GM23338 (cell line): ENCODE data around the gene UFM1. TPM values are rescaled to one million over a fixed set of nuclear protein-coding genes. Genes with fewer than 3 reads are reported as not detected.

Experiments
- ATAC-seq: fragments of 200-7000 bp; cut with Tn5 transposase; 3 replicates; pipeline ENCODE4 v1.9.1; 2020
- DNase-seq: peaks from one replicate; pipeline ENCODE4 v3.0.0-alpha.2; 2015; ENCODE audit warnings: low spot score
- H2AFZ ChIP-seq: fragments of 200-600 bp; sonication (generic); 2 replicates; pipeline ENCODE4 v1.8.0; 2016; ENCODE audit warnings: antibody characterized with exemption, mild to moderate bottlenecking, moderate library complexity
- H3F3A ChIP-seq: fragments of 200-600 bp; sonication (generic); replicated peaks from 2 replicates; pipeline ENCODE4 v1.8.0; 2017; ENCODE audit warnings: antibody characterized with exemption, mixed run types, low read depth
- H3K27ac ChIP-seq: fragments of 200-600 bp; sonication (generic); 2 replicates; pipeline ENCODE4 v1.6.1; 2016; ENCODE audit warnings: low read depth
- H3K27me3 ChIP-seq: fragments of 200-600 bp; sonication (generic); 2 replicates; pipeline ENCODE4 v1.8.0; 2016; ENCODE audit warnings: mild to moderate bottlenecking, mixed run types, moderate library complexity; ENCODE audit not compliant: insufficient read depth
- H3K36me3 ChIP-seq: fragments of 200-600 bp; sonication (generic); 2 replicates; pipeline ENCODE4 v1.8.0; 2016; ENCODE audit warnings: mild to moderate bottlenecking; ENCODE audit not compliant: insufficient read depth
- H3K4me1 ChIP-seq: fragments of 200-600 bp; sonication (generic); 2 replicates; pipeline ENCODE4 v1.8.0; 2016; ENCODE audit warnings: mild to moderate bottlenecking, moderate library complexity; ENCODE audit not compliant: insufficient read depth
- H3K4me2 ChIP-seq: fragments of 200-600 bp; sonication (generic); 2 replicates; pipeline ENCODE4 v1.7.1; 2017; ENCODE audit warnings: mixed run types
- H3K4me3 ChIP-seq: fragments of 200-600 bp; sonication (generic); 2 replicates; pipeline ENCODE4 v1.6.1; 2016; ENCODE audit warnings: mixed run types
- H3K79me2 ChIP-seq: fragments of 200-600 bp; sonication (generic); replicated peaks from 2 replicates; pipeline ENCODE4 v1.8.0; 2017; ENCODE audit warnings: mild to moderate bottlenecking; ENCODE audit not compliant: insufficient read depth
- H3K9me2 ChIP-seq: fragments of 200-600 bp; sonication (generic); 2 replicates; pipeline ENCODE4 v1.8.0; 2017; ENCODE audit not compliant: insufficient read depth
- H4K20me1 ChIP-seq: fragments of 200-600 bp; sonication (generic); replicated peaks from 2 replicates; pipeline ENCODE4 v1.8.0; 2017; ENCODE audit warnings: mild to moderate bottlenecking; ENCODE audit not compliant: insufficient read depth
- H3K27ac Mint-ChIP-seq: 2 replicates; pipeline ENCODE4 v1.8.0; 2020; ENCODE audit warnings: inconsistent platforms, mild to moderate bottlenecking, moderate library complexity, mixed read lengths
- H3K27me3 Mint-ChIP-seq: 3 replicates; pipeline ENCODE4 v1.8.0; 2022; ENCODE audit warnings: low read depth, mild to moderate bottlenecking, moderate library complexity, mixed read lengths, inconsistent platforms; ENCODE audit not compliant: insufficient read depth, poor library complexity
- H3K36me3 Mint-ChIP-seq: 3 replicates; pipeline ENCODE4 v1.8.0; 2021; ENCODE audit warnings: low read depth, mild to moderate bottlenecking, inconsistent platforms, moderate library complexity, mixed read lengths
- H3K4me1 Mint-ChIP-seq: 3 replicates; pipeline ENCODE4 v1.8.0; 2020; ENCODE audit warnings: mild to moderate bottlenecking, inconsistent platforms, mixed read lengths
- H3K4me3 Mint-ChIP-seq: 3 replicates; pipeline ENCODE4 v1.8.0; 2021; ENCODE audit warnings: moderate library complexity, mild to moderate bottlenecking, inconsistent platforms, mixed read lengths
- H3K9me3 Mint-ChIP-seq: 3 replicates; pipeline ENCODE4 v1.8.0; 2020; ENCODE audit warnings: moderate library complexity, mild to moderate bottlenecking, inconsistent platforms, mixed read lengths
- CREB1 ChIP-seq: fragments of 250-450 bp; sonication (Bioruptor Pico); IDR thresholded peaks from 2 replicates; pipeline ENCODE4 v1.5.0; 2020; ENCODE audit warnings: low read depth, mild to moderate bottlenecking, moderate library complexity
- ETS1 ChIP-seq: IDR thresholded peaks from 2 replicates; pipeline ENCODE4 v1.6.1; 2016; ENCODE audit warnings: antibody characterized with exemption
- EZH2phosphoT487 ChIP-seq: fragments of 200-600 bp; sonication (generic); IDR thresholded peaks from one replicate; pipeline ENCODE4 v1.8.1; 2018; ENCODE audit warnings: antibody characterized with exemption; ENCODE audit not compliant: unreplicated experiment
- NANOG ChIP-seq: IDR thresholded peaks from 2 replicates; pipeline ENCODE4 v1.6.1; 2016; ENCODE audit warnings: antibody characterized with exemption, borderline replicate concordance
- POLR2AphosphoS5 ChIP-seq: IDR thresholded peaks from 2 replicates; pipeline ENCODE4 v1.6.1; 2016; ENCODE audit warnings: antibody characterized with exemption, low read depth
- STAT1 ChIP-seq: IDR thresholded peaks from one replicate; pipeline ENCODE4 v1.6.1; 2016; ENCODE audit warnings: antibody characterized with exemption; ENCODE audit not compliant: unreplicated experiment
- ZNF331 ChIP-seq: fragments of 250-450 bp; sonication (Bioruptor Pico); IDR thresholded peaks from 2 replicates; pipeline ENCODE4 v1.5.0; 2020; ENCODE audit warnings: low read depth, mild to moderate bottlenecking, moderate library complexity
- ZNF462 ChIP-seq: fragments of 250-450 bp; sonication (Bioruptor Pico); IDR thresholded peaks from 2 replicates; pipeline ENCODE4 v1.5.0; 2020; ENCODE audit warnings: mild to moderate bottlenecking, moderate library complexity
- long read RNA-seq: library from polyadenylated mRNA; unstranded; transcript quantifications from one replicate; pipeline ENCODE4 v2.0.0, GENCODE V29; 2020; ENCODE audit not compliant: unreplicated experiment
- polyA plus RNA-seq: library from polyadenylated mRNA; unstranded; fragments of >200 nt; fragmentation: Nextera tagmentation; extraction: Ambion mirVana; gene quantifications from 2 replicates; pipeline ENCODE4 v1.2.1, GENCODE V29; 2016
- total RNA-seq: library from RNA; depleted of rRNA; stranded (reverse); fragments of >200 nt; shearing (Covaris generic); gene quantifications from 2 replicates; pipeline ENCODE4 v1.2.3, GENCODE V29; 2014; rRNA removed

UFM1 gene
- 57.0 and 63.8 TPM in 2 replicates for total RNA-seq
- 65.0 and 77.1 TPM in 2 replicates for polyA plus RNA-seq
- long read RNA-seq, transcript UFM1-201 (6 exons, 3,138 nt) = major isoform, 24 of 31 reads
- long read RNA-seq, partial matches to known transcripts = 1 of 31 reads
- long read RNA-seq, other reads (novel, unspliced or antisense) = 4 of 31 reads

GRCh38 chr13:38349390-38350113 lies at the start of gene UFM1:
TSS of gene UFM1 (plus strand) at chr13:38349851. CDS start at chr13:38349920, 69 bp downstream.
- peaks cover 29% of the 10 kb centered on the region for H3K79me2 ChIP-seq
- TF ChIP-seq STAT1 (no peak), NANOG (no peak), POLR2AphosphoS5 (no peak), ZNF462 (CRISPR knock-in tag) (no peak), EZH2phosphoT487 (no peak), ZNF331 (CRISPR knock-in tag) (no peak), CREB1 (CRISPR knock-in tag) (peak; percentile 37), ETS1 (no peak)
- Mint-ChIP-seq H3K4me3 (peak within 1 kb of the TSS; percentile 98), H3K27me3 (no peaks in the 10 kb centered on the region), H3K36me3 (peaks cover 7% of the 10 kb centered on the region; the same call in 2 of the 3 replicates), H3K9me3 (no peaks in the 10 kb centered on the region), H3K27ac (peak within 1 kb of the TSS; percentile 97), H3K4me1 (peaks cover 42% of the 10 kb centered on the region)
- H3K4me3 ChIP-seq = peak within 1 kb of the TSS; percentile 73
- peak within 1 kb of the TSS; percentile 60 for H2AFZ ChIP-seq
- DNase-seq = peak; percentile 97
- peaks cover 37% of the 10 kb centered on the region for H3K4me1 ChIP-seq
- 0 out of 2 replicates have a peak within 1 kb of the TSS, but pooled peaks have one; percentile 33 for H3K27ac ChIP-seq
- H3K4me2 ChIP-seq = peak within 1 kb of the TSS; percentile 81
- no peaks in the 10 kb centered on the region for H3K9me2 ChIP-seq
- ATAC-seq = peak; percentile 98
- H3K36me3 ChIP-seq = peaks cover 5% of the 10 kb centered on the region; the same call in 1 of the 2 replicates
- H3F3A ChIP-seq = no peaks in the 10 kb centered on the region
- no peaks in the 10 kb centered on the region for H3K27me3 ChIP-seq
- 0 out of 2 replicates have a peak, but pooled peaks cover 2% of the 10 kb centered on the region for H4K20me1 ChIP-seq
